Frontal cortex (tissue), 4 donors: Measurements from ENCODE around the gene PRTN3. TPM values are rescaled to one million over a fixed set of nuclear protein-coding genes. Genes with fewer than 3 reads are reported as not detected.
A peak's percentile ranks its signal among the peaks of the same experiment; 100 is the strongest.

ENCODE experiments used
- DNase-seq, 2 donors: peaks; one replicate each; pipeline ENCODE4 v3.0.0; 2012; ENCODE audit warnings: low spot score in 2 of 2
- FAIRE-seq: peaks from 2 replicates; lab custom pipeline; 2012; peaks lifted over from hg19 to GRCh38; lab: Jason Lieb, UNC
- total RNA-seq: library from RNA; depleted of rRNA; stranded (reverse); fragments of >200 nt; gene quantifications from one replicate; pipeline ENCODE4 v1.2.3, GENCODE V29; 2014
- donor health status: control.
- donor health status: control.
- donor health status: control.

Gene PRTN3
- total RNA-seq, 1 donor from 2014 or later, result 1.2 TPM

DNA sequence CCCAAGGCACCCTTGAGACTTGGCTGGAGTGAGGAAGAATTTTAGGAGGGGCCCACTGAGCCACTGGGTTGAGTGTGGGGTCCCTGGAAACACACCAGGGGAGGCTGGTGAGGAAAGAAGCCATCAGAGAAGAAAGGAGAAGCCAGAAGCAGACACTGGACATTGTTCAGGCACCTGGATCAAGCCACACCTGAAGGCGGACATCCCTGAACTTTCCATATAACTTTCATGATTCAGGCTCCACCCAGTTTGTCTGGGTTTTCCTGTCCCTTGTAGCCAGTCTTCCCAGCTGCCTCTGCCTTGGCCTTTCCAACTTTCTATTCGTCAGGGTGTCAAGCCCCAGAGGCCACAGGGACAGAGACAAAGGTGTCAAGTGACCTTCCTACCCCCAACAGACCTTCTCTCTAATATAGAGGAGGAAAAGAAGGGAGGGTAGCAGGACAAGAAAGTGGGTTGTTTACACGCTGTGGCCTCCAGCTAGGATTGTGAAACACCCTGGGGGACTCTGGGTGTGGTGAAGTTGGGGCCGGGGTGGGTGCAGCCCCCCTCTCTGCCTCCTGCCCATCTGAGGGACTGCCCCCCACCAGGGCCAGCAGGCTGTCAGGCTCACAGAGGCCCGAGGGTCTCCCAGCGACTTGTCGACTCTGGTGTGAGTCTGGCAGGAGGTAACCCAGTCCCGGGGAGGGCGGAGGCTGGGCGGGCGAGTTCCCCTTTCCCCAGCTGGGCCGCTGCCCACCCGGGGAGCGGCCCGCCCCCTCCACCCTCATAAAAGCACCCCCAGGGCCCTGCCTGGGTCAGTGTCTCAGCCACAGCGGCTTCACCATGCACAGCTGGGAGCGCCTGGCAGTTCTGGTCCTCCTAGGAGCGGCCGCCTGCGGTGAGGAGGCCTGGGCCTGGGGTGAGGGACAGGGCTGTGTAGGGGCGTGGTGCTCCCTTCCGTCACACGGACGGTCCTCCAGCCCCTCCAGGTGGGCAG lies 18.4 kb downstream of the PRTN3 start, which contains the start of gene CFD:
Gene CFD (plus strand): TSS at position 797 of the 976 bp plus-strand sequence. CDS start 26 bp downstream, at position 823.
- DNase-seq (no peak), FAIRE-seq (no peak)

DNA sequence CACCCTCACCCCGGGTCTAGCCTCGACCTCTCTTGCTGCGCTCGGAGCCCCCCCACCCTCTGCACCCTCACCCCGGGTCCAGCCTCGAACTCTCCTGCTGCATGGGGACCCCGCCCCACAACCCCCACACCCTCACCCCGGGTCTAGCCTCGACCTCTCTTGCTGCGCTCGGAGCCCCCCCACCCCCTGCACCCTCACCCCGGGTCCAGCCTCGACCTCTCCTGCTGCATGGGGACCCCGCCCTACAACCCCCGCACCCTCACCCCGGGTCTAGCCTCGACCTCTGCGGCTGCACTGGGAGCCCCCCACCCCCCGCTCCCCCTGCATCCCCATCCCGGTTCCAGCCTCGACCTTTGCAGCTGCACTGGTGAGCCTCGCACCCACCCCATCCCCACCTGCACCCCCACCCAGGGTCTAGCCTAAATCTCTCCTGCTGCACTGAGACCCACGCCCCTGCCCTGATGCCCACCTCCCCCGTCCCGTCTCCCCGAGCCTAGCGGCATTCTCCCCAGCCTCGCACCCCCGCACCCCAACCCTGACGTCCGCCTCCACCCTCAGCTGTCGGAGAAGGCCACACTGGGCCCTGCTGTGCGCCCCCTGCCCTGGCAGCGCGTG lies 20.4 kb downstream of the PRTN3 start:
- FAIRE-seq, result no peak
- no peak for DNase-seq

DNA sequence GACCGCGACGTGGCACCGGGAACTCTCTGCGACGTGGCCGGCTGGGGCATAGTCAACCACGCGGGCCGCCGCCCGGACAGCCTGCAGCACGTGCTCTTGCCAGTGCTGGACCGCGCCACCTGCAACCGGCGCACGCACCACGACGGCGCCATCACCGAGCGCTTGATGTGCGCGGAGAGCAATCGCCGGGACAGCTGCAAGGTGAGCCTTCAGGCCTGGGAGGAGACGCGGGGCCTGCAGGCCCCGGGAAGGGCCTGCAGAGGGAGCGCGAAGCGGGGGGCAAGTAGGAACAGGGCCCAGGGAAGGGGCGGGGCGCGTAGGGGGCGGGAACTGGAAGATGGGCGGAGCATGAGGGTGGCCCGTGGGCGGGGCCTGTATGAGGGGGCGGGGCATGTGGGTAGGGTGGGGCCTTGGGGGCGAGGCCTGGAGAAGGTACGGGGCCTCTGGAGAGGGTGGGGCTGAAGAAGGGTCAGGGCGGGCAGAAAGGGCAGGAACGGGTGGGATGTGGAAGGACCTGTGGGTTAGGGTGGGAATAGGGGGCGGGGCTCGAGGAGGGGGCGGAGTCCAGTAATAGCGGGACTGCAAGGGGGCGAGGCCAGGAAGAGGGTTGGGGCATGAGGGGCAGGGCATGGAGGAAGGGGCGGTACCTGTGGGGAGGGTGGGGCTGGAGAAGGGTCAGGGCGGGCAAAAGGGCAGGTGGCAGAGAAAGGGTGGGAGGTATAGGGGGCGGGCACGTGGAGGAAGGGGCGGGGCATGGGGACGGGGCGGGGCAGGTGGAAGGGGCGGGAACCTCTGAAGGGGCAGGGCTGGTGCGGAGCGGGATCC lies 21.2 kb downstream of the PRTN3 start:
- FAIRE-seq (no peak), DNase-seq (no peak)

DNA sequence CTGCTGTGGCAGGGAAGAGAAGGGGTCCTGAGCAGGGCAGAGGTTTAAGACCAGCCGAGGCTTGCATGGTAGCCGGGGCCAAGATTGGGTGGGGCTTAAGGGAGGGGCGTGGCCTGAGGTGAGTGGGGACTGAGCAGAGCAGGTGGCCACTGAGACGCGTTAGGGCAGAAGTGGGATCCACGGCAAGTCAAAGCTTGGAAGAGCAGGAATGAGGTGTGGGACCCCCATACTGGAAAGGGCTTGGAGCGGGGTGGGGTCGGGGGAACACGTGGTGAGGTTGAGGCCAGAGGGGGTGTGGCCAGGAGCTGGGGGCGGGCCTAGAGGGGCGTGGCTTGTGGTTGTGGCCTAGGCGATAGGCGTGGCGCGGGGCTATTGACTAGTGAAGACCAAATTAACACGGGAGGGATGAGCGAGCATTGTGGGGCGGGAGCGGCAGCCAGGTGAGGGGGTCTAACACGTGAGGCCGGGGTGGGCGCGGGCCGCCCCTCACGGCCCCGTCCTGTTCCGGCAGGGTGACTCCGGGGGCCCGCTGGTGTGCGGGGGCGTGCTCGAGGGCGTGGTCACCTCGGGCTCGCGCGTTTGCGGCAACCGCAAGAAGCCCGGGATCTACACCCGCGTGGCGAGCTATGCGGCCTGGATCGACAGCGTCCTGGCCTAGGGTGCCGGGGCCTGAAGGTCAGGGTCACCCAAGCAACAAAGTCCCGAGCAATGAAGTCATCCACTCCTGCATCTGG lies 21.9 kb downstream of the PRTN3 start:
- no peak for FAIRE-seq
- DNase-seq, result peak in 1 of 2 donors; percentile 74

DNA sequence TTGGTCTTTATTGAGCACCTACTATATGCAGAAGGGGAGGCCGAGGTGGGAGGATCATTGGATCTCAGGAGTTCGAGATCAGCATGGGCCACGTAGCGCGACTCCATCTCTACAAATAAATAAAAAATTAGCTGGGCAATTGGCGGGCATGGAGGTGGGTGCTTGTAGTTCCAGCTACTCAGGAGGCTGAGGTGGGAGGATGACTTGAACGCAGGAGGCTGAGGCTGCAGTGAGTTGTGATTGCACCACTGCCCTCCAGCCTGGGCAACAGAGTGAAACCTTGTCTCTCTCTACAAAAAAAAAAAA lies 22.5 kb downstream of the PRTN3 start:
- no peak for FAIRE-seq
- DNase-seq, result no peak

DNA sequence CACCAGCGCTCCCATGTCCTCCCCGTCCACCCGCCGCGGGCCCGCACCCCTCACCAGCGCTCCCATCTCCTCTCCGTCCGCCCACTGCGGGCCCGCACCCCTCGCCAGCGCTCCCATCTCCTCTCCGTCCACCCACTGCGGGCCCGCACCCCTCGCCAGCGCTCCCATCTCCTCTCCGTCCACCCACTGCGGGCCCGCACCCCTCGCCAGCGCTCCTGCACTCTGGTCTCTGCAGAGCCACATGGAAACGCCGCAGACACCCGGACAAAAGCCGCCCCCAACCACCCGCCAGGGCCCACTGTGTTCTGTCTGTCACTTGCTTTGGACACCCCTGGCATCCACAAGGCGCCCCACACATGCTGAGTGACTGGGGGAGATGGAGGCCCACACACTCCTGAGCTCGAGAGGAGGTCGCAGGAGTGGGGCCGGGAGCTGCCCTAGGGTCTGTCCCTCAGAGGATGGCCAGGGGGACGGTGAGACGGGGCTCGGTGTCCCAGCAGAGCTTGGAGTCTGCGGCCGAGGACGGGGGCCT lies 26.0 kb downstream of the PRTN3 start:
- FAIRE-seq (no peak), DNase-seq (no peak)

DNA sequence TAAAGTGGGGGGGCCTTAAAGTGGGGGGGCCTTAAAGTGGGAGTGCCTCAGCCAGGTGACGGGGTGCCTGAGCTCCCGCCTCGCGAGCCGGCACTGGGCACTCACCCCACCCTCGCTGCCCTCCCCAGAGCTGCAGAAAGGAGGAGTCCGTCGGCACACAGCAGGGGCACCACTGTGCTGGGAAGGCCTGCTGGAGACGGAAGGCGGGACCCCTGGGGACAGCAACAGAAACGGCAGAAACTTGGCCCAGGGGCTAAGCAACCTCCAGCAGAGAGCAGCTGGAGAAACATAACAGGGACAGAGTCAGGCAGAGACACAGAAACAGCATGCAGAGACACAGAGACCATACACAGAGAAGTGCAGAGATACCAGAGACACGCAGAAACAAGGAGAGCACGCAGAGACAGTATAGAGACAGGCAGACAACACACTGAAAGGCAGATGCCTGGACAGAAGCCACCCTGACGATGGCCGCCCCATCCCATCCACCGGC lies 26.5 kb downstream of the PRTN3 start:
- no peak for FAIRE-seq
- DNase-seq, result no peak

DNA sequence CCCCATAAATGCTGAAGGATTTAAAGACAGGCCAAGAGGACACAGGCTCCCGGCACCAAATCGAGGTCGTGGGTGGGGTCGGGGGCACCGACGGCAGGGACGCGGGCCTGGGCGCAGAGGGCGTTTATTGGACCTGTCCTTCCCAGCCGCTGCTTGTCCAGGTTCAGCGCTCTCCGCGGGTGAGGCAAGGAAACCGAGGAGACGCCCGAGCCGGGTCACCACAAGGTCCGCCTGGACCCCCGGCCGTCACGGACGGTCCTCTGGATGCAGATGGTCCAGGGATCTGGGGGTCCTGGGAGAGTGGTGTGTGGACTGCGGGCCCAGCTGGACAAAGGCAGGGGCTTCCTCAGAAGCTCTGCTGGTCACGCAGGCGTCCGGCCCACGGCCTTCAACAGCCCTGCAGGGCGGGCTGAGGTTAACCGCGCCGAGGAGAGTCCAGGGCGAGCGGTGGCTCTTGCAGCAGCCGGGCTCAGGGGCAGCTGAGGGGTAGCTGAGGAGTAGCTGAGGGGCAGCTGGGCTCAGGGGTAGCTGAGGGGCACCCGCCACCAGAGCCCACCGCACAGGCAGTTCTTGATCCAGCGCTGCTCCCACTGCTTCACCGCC lies 27.2 kb downstream of the PRTN3 start:
- DNase-seq, result no peak
- no peak for FAIRE-seq

DNA sequence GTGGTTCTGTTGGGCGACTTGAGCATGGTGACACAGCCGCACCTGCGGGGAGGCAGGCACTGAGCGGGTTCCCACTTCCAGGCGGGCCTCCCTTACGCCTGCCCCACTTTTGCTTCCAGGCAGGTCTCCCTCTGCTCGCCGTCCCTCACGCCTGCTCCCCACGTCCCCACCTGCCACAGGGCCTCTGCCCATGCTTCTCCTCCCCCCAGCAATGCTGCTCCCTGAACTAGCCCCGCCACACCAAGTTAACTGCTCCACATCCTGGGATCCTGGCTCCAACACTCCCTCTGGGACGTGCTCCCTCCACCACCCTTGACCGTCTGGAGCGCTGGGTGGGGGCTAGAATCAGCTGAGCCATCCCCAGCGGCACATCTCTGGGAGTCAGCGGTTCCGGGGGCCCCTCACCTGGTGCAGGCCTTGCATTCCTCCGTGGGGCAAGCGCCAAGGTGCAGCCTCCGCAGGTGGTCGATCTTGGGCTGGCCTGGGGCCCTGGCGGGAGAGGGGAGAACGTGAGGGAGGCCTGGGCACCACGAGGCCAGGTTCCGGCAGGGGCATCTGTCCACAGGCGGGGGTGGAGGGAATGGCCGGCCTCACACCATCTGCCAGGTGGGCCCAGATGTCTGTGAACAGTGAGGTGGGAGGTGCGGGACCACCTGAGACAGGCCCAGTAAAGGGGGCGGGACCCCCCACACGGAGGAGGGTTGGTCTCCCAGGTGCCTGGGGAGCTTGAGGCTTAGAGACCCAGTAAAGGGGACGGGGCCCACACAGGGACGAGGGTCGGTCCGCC lies 27.9 kb downstream of the PRTN3 start:
- no peak for FAIRE-seq
- DNase-seq, result no peak

DNA sequence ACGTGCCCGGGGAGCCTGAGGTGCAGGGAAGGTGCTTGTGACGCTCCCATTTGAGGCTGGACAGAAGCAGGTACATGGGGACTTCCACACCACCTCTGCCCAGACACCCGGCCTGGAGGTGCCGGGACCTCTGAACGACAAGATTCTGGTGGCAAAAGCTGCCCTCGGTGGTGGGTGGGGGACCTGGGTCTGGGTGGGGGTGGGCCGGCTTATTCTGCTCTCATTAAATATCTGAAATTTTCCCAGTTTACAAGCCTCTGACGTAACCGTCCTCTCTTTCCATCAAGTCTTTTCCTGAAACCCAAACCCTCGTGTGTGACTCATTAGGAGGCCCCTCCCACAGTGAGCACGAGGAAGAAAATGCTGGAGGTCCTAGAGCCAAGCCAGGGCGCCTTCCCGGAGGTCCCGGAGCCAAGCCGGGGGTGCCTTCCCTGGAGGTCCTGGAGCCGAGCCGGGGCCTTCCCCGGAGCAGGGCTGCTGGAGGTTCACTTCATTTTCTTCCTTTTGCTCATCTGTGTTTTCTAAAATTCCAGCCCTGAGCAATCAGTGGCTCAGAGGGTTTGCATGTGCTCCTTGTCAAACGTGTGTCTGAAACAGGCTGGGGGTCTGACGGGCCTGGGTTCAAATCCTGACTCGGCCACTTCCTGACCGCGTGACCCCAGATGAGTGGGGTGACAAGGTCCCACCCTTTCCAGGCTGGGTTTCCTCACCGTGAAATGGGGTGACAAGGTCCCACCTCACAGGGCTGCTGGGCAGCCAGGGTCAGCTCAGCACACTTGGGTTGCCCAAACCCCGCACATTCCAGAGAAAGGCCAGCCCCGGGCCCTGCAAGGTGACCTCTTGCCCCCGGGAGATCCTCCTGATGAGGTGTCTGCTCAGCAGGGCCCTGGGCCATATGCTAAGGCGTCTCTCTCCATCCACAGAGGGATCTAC lies 28.7 kb downstream of the PRTN3 start:
- FAIRE-seq, result no peak
- DNase-seq, result no peak

DNA sequence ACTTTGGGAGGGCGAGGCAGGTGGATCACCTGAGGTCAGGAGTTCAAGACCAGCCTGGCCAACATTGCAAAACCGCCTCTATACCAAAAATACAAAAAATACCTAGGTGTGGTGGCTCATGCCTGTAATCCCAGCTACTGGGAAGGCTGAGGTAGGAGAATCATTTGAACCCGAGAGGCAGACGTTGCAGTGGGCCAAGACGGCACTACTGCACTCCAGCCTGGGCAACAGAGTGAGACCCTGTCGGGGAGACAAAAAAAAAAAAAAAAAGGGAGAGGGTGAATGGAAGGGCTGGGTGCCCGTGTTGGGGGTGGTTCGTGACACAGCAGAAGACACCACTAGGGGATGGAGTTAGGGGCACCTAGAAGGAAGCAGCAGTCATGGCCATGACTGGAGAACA lies 29.5 kb downstream of the PRTN3 start:
- no peak for FAIRE-seq

DNA sequence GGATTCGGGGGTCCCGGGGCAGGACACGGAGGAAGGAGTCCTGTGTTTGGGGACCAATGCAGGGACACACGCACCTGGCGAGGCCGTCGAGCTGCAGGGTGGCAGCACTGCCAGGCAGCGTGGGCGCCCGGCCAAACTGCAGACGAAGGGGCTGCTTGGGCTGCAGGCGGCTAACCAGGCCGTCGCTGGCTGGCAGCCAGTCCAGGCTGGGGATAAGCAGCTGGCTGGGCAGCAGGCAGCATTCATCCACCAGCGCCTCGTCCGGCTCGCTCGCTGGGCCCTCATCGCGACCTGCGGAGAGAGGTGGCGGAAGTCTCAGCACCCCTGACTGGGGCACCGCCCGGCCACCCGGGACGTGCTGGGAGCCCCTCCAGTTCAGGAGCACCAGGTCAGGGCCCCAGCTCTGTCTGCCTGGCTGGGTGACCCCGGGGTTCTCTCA lies 30.2 kb downstream of the PRTN3 start:
- FAIRE-seq (no peak), DNase-seq (peak in 1 of 2 donors; percentile 69)

More for the DNA sequence above, 29.5 kb downstream of the PRTN3 start:
- DNase-seq, result no peak

DNA sequence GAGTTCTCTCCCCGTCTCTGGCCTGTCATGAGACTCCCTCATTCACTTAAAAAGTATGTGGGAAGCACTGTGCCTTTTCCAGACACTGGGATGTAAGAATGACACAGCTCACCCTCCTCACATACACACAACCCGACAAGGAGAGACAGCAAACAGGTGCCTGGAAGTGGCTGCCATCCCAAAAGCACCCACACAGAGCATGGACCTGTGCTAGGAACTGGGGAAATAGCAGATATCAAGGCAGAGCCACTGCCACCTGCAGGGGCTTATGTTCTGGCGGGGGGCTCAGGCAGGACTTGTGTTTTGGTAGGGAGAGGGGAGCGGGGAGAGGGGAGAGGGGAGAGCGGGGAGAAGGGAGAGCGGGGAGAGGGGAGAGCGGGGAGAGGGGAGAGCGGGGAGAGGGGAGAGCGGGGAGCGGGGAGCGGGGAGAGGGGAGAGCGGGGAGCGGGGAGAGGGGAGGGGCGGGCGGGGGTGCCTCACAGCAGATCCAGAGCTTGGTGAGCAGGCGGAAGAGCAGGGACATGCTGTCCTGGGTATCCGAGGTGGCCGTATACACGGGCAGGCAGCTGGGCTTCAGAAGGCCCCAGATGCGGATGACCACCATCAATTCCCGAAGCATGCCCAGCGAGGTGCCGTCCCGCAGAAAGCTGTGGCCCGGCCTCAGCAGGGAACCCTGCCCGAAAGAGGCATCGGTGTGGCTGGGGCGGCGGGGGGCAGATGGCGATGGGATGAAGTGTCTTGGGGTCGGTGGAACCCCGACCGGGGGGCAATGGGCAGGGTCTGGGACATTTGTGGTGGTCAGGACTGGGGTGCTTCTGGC lies 30.9 kb downstream of the PRTN3 start:
- FAIRE-seq (no peak), DNase-seq (peak in 1 of 2 donors; percentile 69)

DNA sequence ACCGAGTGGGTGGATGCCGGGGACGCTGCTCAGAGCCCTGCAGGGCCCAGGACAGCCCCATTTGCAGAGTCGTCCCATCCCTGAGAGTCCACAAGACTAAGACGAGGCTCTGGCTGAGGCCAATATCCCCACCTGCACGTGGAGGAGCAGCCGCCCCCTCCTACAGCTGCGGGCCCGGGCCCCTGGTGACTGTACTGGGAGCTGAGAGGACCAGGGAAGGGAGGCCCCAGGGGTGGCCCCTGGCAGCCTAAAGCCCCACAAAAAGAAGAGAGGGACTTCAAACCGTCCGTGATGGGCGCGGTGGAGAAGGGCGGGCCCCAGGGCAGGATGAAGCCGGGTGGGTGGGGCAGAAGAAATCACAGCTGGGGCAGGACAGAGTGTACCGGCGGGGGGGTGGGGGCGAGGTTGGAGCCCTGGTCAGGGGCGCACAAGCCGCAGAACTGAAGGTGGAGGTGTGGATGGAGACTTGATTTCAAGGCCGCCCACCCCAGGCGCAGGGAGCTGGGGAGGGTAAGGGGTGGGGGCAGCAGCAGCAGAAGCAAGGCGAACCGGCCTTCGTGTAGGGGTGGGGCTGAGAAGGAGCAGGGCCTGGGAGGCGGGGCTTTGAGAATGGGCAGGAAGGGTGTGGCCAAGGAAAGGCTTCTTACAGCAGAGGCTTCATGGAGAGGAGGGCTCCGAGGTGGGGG lies 31.6 kb downstream of the PRTN3 start:
- FAIRE-seq (no peak), DNase-seq (no peak)

DNA sequence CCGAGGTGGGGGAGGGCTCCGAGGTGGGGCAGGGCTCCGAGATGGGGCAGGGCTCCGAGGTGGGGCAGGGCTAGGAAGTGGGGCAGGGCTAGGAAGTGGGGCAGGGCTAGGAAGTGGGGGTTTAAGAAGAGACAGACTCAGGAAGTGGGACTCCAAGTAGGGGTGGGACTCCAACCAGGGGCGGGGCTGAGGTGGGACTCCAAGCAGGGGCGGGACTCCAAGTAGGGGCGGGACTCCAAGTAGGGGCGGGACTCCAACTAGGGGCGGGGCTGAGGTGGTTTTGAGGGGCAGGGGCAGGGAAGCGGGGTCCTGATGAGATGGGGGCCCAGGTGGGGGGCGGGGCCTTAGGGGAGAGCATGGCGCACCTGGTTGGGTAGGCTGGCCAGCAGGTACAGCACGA lies 32.3 kb downstream of the PRTN3 start:
- FAIRE-seq, result no peak
- DNase-seq, result no peak
